Measurements from ENCODE around the gene PAOX.
A peak's percentile ranks its signal among the peaks of the same experiment; 100 is the strongest.
"Not testable (repeated sequence)": the region's sequence is repeated elsewhere in the genome, so short reads cannot be mapped to it uniquely, and the experiment has no call there.

Gene PAOX

DNA sequence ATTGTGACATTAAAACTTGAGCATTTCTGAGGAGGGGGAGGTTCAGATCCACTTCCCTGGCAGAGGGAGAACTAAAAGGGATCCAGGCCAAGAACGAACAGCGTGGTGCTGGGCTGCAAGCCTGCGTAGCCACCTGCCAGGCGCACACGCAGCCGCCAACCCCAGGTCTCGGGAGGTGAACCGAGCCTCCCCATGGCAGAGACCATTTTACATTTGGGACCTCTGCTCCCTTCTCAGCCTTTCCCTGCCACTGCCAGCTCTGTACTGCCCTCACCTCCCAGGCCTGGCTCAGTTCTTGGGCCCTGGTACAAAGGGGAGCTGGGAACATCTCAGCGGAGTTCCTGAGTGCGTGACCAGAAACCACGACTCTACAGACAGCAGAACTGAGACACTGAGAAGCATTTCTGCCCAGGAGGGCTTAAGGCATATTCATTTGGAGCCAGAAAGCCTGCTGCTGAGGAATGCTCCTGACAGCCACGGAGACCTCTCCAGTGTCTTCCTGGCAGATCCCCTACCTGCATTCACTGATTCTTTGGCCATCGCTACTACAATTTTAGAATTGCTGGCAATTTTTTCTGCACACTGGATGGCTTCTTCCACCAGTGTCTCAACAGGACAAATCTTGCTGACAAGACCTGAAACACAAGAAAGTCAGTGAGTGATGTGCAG is 13.5 kb upstream of the PAOX start:
- no peak for DNase-seq

DNA sequence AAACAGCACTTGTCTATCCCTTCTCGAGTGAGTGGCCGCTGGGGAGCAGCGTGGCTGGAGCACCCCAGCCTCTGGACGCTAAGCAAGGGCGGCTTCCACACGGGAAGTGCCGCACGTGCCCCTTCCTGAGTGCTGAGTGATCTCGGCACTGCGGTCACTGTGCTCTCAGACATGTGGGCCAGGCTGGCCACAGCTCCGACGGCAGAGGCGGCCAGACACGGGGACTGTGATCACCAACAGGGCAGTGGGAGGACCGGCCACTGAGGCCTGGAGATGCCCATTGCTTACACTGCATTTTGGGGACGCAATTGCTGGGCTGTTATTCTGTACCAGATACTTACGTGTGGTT is 13.0 kb upstream of the PAOX start:
- no peak for DNase-seq

DNA sequence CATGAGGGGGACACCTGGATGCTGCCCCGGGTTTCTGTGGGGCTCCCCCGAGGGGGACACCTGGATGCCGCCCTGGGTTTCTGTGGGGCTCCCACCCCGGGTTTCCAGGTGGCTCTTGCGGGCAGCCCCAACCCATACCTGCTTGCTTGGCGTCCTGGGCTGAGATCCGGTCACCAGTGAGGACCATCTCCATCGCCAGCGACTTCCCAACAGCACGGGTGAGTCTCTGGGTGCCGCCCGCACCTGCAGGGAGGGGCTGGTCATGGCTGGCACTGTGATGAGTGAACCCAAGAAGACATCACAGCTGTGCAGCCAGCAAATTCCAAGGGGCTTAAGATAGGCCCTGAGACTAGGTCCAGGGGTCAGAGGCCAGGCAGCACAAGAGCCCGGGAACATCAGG is 12.3 kb upstream of the PAOX start:
- DNase-seq: no peak

DNA sequence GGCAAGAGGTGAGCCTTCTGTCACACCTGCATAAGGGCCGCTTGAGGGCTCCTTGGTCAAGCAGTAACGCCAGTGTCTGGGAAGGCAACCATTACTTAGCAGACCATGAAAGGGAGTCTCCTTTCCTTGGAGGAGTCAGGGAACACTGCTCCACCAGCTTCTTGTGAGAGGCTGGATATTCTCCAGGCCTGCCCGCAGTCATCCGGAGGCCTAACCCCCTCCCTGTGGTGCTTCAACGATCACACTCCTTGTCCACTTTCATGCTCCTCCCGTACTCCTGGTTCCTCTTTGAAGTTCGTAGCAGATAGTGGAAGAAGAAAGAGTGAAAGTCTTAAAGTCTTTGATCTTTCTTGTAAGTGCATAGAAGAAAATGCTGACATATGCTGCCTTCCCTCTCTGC is 11.6 kb upstream of the PAOX start:
- not testable (repeated sequence) for DNase-seq

DNA sequence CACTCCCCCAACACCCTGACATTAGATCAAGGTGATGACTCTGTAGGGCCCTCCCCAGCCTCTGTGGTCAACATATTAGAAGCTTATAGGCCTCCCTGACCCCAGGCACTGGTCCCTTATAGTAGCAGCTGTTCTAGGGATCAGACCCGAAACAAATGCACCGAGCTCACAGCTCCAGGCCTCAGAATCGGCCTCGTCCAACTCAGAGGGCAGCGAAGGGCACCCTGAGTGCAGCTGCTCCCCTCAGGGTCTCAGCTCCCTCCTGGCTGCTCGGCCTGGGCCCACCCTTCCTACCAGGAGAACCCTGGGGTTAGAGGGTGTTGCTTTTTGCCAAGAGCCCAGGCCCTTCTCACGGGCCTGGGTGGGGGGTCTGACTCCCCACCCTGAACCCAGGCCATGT is 10.9 kb upstream of the PAOX start:
- no peak for DNase-seq

DNA sequence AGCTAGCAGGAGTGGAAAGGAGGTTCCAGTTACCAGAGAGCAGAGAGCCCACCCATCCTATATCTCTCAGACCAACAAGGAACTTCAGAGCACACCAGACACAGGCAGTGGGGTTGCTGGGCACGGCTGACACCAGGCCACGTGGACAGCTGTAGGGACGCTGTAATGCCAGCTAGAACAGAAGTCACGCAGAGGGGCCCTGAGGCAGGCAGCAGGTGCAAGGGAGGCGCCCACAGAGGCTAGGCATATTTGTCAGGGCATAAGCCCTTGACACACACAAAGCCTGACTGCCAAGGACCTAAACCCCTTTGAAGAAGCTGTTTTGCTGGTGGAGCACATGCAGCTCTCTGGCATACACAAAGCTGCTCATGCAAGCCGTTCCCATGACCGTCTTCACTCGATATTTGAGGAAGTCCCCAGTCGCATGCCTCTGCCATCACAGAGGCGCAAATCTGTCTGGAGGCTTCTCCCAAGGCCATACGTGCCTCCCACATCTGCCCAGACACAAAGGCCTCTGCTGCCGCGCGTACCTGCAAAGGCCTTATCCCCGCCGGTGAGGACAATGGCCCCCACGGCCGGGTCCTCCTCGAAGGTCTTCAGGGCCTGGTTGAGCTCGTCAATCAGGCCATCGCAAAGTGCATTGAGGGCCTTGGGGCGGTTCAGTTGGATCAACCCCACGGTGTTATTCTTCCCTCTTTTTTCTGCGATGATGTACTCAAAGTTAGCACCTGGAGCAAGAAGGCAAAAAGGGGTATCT is 8.9 kb upstream of the PAOX start:
- no peak for DNase-seq

DNA sequence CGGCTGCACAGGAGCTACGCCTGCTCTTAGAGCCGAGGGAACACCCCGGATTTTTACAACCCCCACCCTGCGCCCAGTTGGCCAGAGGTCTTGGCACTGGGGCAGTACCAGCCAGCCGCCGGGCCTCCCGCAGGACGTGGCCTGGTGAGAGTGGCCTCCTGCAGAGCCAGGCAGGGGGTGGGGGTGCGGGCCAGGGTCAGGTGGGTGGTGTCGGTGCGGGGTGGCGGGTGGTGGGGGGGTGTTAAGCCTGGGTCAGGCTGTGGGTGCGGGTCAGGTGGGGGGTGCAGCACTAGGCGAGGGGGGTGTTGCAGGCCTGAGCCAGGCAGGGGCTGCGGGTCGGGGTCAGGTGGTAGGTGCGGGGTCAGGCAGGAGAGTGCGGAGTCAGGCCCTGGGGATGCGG is 6.6 kb upstream of the PAOX start:
- DNase-seq: no peak

DNA sequence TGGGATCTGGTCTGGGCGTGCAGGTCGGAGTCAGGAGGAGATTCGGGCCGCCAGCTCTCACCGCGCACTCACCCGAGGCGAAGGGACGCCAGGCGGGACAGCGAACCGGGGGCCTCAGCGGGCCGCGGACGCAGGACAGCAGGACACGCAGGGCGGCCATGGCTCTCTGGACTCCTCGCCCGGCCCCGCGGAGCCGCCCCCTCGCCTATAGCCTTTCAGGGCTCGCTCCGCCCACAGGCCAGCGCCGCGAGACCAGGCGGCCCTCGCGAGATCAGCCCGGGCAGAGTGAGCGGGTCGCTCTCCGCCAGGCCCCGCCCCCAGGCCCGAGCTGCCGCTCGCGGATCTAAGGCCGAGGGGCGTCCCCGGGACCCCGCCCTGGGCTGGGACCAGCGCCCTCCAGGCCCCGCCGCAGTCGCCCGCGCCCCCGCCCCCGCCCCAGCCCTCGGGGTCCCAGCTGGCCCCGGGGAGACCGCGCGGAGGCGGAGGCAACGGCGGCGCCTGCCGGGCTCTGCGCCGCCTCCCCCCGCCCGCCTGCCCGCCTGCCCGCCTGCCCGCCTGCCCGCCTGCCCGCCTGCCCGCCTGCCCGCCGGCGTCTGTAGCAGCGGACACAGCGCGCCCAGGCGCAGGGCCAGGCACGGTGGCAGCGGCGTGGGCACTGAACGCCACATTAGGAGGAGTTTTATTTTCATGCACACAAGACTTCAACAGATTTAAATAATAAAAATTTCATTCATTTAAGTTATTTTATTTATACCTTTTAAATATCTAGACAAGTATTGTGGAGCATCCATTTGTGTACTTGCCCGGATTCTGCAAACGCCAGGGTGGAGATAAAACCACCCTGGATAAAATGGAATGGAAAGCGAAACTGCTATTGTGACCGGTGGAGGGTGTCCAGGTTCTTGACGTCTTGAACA is 5.6 kb upstream of the PAOX start, which contains the start of gene ECHS1:
Gene ECHS1, minus strand, starts transcription at position 181 of the 917 bp plus-strand sequence. Its CDS starts 21 bp downstream, at position 160.
- DNase-seq: peak; percentile 94

DNA sequence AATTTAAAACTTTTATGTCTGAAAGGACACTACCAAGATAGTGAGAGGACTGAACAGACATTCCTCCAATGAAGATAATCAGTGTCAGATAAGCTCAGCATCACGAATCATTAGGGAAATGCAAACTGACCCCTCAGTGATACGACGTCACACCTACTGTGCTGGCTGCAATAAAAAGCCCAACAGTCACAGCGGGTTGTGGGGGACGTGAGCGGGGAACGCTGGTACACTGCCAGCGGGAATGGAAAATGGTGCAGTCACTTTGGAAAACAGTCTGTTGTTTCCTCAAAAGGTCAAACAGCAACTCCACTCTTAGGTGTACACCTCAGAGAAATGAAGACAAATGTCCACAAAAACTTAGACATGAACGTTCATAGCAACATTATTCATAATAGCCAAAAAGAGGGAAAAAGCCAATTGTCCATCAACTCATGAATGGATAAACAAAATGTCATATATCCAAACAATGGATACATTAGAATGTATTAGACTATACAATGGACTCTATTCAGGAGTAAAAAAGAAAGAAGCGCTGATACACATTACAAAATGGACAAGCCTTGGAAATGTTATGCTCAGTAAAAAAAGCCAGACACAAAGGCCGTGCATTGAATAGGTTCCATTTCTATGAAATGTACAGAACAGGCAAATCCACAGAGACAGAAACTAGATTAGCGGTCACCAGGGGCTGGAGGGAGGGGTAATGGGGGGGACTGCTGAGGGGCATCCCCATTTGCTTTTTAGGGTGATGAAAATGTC is 3.5 kb upstream of the PAOX start:
- no peak for DNase-seq

DNA sequence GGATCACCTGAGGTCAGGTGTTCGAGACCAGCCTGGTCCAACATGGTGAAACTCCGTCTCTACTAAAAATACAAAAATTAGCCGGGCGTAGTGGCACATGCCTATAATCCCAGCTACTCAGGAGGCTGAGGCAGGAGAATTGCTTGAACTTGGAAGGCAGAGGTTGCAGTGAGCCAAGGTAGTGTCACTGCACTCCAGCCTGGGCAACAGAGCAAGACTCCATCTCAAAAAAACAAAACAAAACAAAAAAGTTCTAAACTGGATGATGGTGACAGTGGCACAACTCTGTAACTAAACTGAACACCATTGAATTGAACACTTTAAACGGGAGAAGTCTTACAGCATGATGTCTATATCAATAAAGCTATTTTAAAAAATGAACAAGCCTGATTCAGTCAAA is 2.9 kb upstream of the PAOX start:
- DNase-seq: not testable (repeated sequence)

DNA sequence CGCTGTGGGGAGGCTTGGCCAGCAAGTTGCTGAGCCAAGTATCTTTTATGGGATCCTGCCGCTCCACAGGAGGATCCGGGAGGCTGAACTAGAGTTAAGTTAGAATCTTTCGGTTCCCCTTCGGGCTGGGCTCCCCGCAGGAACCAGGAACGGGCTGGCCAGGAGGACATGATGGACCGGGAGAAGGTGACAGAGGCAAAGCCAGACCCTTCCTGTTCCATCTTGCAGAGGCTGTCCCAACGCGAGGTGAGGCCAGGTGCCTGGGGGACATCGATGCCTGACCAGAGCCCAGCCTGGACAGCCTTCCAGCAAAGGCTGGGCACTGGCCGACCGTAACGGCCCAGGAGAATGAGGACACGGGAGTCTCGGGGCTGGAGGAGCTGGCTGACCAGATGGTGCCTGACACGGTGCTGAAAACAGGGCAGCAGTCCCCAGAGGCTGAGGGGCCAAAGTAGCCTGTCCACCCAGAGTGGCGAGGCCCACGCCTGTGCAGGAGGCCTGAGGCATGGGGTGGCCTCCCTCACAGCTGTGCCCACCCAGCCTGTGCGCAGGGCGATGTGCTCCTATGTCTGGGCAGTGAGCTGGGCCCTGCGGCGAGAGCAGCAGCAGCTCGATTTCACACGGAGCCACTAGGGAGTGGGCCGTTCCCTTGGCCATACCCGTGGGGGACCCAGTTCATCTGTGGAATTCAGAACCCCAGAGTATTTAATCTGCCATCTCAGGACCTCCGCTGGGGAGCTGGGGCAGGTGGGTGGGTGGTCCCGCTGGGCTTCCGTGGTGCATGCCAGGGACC is 1.8 kb upstream of the PAOX start:
- DNase-seq: no peak

DNA sequence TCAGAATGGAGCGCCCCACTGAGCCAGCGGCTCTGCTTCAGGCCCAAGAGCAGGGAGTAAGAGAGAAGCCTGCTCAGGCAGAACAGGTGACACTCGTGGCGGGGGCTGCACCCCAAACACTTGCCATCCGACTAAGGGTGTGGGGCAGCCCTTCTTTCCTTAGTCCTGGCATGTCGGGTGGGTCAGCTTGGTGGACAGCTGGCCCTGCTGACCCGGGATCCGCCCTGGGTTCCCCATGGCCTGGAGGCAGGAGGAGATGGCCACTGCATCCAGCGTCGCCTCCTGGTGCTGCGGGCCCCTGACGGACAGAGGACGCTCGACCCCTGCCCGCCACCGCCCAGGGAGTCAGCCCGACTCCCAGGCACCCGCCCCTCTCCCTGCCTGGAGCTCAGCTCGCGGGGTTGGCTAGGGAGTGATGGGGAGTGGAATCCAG is 1.2 kb upstream of the PAOX start:
- DNase-seq: no peak

DNA sequence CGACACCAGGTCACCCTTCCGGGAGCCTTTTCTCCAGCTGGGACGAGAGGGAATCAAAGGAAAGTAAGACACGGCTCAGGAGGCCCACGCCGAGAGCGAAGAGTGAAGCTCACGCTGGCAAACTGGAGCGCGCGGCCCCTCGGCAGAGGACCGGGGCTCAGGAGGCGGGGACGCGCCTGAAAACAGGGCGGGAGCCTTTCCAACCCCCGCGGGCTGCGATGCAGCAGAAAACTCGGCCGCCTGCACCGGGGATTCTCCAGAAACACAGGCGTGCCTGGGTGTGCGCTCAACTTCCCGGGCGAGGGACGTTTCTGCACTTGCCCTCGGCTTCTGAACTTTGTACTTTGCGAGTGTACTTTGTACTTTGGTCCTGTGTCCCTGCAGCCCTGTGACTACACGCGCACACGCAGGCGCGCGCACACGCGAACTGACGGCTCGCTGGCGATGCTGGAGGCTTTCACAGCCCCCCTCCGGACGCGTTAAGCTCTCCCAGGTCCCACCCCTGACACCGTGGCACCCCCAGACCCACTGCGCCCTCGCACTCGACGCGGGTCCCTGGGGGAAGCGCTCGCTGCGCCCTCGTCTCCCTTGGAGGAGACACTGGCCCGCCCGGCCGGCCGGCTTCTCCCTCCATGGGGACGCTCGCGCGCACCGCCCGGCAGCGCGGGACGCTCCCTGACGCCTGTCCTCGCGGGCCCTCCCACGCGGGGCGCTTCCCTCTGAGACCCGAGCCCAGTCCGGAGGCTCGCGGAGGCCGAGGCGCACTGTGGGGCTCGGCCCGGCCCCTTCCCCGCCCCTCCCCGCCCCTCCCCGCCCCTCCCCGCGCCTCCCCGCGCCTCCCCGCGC is 588 bp upstream of the PAOX start:
- DNase-seq: peak; percentile 19

DNA sequence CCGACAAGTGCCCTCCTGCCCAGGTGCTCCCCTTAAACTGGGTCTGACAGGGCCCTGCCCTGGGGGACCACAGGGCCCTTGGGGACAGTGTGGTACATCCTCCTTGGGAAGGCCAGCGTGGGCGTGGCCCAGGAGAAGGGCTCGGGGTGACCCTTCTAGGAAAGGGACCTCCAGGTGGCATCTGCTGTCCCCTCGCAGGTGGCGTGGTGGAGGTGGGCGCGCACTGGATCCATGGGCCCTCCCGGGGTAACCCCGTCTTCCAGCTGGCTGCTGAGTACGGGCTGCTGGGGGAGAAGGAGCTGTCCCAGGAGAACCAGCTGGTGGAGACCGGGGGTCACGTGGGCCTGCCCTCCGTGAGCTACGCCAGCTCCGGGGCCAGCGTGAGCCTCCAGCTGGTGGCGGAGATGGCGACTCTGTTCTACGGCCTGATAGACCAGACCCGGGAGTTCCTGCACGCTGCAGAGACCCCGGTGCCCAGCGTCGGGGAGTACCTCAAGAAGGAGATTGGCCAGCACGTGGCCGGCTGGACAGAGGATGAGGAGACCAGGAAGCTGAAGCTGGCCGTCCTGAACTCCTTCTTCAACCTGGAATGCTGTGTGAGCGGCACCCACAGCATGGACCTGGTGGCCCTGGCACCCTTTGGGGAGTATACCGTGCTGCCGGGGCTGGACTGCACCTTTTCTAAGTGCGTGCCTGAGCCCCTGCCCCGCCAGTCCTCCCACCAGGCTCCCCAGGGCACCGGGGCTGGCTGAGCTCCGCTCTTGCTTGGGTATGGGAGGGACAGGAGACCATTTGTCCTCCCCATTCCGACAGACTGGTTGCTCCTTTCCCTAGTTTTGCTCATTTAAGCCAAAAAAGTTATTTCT is 972 bp downstream of the PAOX start:
- DNase-seq: no peak

DNA sequence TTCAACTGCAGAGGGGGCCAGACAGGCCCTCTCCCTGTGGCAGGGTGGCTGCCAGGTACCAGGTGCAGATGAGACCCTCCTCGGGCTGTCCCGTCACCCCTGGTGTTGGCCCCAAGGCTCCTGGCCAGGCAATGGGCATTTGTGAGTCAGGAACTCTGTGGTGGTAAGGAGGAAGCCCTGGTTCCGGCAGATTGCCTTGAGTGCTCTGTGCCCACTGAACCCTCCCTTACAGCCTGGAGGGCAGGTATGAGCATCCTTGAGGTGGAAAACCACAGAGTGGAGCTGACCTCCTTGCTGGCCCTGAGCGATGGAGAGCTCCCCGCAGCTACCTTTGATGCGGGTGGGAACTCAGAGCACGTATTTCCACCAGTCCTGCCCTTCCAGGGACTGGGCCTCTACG is 2.0 kb downstream of the PAOX start:
- DNase-seq: no peak

DNA sequence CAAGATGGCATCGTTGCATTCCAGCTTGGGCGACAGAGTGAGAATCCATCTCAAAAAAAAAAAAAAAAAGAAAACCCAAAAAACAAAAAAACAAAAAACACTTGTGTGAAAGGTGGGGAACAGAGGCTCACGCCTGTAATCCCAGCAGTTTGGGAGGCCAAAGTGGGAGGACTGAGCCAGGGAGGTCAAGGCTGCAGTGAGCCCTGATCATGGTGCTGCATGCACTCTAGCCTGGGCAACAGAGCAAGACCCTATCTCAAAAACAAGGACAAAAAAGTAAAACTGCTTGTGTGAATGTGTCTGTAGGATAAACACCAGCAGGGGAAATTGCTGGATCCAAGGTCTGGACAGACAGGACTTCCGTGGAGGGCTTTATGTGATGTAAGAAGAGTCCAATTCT is 4.5 kb downstream of the PAOX start:
- DNase-seq: no peak

DNA sequence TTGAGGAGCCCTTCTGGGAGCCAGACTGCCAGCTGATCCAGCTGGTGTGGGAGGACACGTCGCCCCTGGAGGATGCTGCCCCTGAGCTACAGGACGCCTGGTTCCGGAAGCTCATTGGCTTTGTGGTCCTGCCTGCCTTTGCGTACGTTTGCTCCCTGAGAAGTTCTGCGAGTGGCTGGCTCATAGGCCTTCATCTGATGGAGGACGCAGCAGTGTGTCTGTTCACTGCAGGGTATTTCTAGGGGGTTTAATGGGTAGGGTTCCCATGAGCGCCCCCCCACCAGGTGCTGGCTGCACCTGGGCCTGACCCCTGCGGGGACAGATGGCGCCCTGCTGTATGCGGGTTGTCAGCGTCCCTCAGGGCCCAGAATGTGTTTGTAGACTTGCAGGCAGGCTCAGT is 5.0 kb downstream of the PAOX start:
- DNase-seq: no peak

DNA sequence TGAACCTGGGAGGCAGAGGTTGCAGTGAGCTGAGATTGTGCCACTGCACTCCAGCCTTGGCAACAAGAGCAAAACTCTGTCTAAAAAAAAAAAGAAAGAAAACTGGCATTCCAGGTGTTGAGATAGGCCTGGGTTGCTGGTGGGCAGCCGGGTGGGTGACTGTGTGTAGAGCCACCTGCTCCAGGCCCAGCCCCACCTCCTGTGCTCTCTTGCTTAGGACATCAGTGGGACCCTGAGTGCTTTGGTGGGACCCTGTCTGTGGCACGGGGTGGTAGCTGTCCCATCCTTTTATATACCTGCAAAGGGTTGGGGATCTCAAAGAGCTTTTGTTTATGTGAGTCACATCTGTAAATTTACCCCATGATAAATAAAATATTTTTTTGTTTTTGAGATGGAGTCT is 6.2 kb downstream of the PAOX start:
- DNase-seq: no peak

DNA sequence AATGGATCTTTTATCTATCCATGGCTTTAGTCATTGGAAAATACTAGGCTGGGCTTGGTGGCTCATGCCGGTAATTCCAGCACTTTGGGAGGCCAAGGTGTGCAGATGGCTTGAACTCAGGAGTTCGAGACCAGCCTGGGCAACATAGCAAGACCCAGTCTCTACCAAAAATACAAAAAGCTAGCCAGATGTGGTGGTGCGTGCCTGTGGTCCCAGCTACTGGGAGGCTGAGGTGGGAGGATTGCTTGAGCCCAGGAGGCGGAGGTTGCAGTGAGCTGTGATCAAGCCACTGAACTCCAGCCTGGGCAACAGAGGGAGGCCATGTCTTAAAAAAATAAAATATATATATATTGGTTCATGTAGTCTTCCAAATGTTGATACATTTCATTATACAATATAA is 7.9 kb downstream of the PAOX start:
- not testable (repeated sequence) for DNase-seq
